GM19193 (cell line): ENCODE results near the gene MPHOSPH9.

Source experiments
- POLR2A ChIP-seq: IDR thresholded peaks from 4 replicates; pipeline ENCODE4 v1.6.1; 2011; ENCODE audit not compliant: insufficient read depth, insufficient read length; ENCODE audit errors: extremely low read depth

Gene MPHOSPH9

DNA sequence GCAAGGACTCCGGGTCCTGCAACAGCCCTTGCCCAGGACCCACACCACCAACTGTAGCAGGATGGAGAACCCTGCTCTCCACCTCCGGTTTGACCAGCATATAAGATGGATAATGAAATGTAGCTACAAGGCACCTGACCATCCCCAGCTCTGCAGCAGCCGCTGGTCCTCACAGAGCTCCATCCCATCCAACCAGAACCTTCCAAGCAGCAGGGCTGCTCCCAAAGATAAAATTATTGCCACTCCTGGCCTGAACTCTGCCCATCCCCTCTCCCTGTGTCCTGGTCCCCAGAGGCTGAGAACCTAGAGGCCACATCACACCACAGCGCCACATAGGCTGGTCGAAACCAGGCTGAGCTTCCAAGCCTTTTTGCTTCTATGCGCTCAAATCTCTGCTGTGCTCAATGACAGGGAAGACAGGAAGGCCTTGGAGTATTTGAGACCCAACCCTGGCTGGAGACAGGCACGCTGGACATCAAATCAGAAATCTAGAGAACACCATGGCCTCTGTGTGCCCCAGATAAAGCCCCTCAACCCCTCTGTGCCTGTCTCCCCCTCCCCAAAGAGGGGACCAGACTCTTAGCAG, 34.5 kb upstream of the MPHOSPH9 start:
- no peak for TF ChIP-seq POLR2A

DNA sequence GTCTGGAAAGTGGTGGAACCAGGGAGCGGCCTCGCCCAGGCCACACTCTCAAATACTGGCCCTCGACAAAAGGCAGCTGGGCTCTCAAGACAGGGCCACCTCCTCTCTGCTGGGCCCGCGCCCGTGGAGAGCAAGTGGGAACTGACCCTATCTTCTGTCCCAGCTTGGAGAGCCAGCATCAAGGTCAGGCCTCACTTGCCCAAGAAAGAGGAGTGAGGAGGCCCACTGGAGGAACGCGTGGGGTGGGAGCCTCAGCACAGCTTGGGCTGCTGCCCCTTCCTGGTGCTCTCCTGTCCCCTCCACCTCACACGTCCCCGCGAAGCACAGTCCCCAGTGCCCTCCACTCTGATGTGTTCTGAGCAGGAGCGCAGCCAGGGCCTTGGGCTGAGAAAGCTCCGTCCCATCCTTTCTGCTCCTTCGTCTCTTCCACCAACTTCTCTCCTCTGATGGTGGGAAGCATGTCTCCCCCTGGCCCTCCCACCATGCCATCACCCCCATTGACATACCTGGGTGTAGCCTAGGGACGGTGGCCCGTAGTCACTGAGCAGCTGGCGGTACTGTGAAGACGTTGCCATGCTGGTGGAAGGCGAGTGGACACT, 33.8 kb upstream of the MPHOSPH9 start:
- TF ChIP-seq POLR2A = no peak

DNA sequence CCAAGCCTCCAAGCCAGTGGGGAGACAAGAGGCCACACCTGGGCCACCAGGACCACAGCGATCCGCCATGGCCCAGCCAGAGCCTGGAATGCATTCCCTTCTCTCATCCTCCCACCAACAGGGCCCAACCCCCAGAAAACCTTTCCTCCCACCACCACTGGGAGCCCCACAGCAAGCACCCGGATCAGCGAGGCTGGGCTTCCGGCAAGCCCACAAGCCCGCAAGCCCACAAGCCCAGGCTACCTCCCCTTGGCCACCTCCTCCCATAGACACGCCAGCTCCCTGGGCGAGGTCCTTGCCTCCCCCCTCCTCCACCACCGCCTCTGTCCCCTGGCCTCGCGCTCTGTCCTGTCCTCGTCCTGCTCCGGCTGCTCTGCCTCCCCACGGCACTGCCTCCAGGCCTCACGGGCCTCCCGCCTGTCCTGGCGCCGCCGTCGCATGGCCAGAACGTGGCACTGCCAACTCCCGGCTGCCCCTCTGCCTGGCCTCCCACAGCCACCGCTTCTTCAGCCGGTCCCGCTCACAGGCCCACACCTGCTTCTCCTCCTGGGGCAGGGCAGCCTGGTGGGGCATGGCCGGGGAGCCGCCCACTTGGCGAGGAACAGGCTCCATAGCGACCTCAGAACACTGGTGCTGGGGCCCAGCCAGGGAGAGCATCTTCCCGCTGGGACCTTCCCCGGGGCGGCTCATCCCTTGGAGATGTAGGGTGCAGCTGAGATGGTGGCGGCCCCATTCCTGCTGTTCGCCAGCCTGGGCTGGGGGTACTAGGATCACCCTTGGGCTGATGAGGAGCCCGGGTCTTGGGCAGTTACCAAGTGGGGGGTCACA, 33.1 kb upstream of the MPHOSPH9 start:
- no peak for TF ChIP-seq POLR2A

DNA sequence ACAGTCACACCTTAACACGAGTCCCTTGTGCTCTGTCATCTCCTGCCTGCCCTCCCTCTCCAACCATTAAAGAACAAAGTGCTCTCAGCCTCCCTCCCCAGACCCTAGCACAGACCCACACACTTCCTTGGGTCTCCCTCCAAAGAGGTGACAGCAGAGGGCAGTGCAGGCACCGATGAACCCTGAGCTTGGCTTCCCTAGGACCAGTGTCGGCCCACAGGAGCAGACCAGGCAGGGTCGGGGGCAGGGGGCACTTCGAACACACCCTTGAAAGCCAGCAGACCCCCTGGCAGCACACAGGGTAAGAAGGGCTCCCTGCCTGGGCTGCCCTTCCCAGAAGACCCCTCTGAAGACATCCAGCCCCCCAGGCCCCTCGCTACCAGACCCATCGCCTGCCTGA, 31.7 kb upstream of the MPHOSPH9 start:
- no peak for TF ChIP-seq POLR2A

DNA sequence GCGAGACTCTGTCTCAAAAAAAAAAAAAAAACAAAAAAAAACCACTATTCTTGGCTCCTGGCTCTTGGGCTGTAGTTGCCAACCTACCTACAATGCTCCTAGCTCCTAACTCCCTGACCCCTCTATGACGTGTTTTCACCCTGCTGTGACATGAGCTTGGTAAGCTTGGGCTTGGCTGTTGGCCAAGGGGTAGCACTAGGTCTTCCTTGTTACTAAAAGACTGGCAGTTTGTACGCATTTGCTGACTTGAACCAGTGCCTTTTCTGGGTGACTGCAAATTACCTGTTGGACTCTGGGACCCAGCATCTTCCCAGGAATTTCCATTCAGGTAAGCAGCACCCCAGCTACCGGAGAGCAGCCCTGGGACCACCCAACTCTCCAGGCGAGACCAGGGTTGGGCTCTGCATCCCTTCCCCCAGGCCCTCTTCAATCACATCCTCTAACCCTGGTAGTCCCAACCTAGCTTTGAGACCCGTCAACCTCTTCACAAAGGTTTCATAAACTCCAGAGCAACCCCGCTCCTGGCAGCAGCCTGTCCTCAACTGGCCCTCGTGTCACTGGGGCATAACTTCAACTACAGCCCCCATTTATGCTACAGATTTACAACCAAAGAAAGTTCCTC, 30.4 kb upstream of the MPHOSPH9 start:
- TF ChIP-seq POLR2A = no peak

DNA sequence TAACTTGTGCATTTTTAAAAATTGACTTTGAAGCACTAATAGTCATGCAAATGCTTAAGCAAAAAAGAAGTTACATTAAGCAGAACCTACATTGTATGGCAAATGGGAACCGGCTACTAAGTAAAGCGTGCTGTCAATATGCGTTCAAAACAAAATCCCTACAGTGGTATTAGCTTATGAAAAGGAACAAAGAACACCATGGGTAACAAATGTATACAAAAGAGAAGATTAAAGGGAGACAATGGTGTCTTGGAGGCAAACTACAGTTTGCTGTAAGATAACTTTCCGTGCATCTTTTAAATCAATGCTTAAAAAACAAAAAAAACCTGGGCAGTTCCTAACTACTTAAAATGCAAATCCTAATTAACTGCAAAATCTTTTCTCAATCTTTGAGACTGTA, 28.3 kb upstream of the MPHOSPH9 start:
- TF ChIP-seq POLR2A = no peak

DNA sequence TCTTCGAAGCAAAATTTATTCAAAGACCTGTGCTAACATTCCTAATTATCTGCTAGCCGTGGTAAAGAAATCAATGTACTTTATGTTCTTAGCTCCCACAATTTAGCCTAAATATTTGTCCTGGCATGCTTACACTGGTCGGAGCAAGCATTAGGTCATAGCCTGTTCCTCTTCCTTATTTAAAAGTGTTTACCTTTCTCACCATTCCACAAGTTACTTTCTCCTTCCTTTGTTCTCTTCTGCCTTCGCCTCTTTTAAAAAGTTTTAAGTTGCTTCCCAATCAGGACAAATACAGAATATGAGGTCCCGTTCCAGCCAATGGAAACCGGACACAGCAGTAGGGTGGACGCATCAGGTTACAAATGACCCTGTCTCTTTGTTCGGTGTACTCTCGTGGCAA, 27.1 kb upstream of the MPHOSPH9 start:
- TF ChIP-seq POLR2A = no peak

DNA sequence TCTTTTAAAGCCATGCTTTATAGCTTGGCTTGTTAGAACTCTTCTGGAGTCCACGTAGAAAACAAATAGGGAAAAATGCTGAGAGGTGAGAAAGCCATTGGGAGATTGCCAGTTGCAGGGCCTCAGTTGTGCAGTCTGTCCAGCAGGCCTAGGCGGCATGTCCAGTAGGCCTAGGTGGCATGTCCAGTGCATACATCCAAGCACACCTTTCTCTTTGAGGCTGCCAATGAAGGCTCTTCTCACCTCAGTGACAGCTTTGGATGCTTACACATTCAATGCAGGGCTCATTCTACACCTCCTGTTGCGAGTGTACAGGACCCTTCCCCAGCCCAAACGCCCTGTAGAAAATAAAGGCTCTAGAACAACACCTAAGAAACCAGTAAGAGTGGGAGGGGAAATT, 25.7 kb upstream of the MPHOSPH9 start:
- TF ChIP-seq POLR2A = no peak

DNA sequence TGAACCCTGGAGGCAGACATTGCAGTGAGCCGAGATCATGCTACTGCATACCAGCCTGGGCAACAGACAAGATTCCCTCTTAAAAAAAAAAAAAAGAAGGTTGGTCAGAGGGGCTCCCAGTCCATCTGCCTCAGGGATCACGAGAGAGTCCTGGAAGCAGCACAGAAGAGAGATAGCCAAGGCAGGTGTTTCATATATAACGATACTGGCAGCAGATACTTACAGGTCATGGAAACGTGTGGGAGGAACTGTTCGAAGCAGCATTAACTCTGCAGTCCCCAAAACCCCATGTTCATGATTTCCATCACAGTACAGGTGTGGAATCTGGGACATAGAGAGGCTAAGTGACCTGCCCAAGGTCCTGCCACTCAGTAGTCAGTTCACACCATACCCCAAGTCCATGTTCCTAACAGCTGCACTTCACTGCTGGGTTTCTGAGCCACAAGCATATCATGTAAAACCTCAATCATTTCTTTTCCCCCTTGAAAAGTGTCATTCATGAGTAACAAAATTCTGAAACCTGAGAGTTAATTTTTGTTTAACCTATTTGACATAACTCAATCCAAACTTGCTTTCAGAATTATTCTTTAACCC, 22.0 kb upstream of the MPHOSPH9 start:
- no peak for TF ChIP-seq POLR2A

DNA sequence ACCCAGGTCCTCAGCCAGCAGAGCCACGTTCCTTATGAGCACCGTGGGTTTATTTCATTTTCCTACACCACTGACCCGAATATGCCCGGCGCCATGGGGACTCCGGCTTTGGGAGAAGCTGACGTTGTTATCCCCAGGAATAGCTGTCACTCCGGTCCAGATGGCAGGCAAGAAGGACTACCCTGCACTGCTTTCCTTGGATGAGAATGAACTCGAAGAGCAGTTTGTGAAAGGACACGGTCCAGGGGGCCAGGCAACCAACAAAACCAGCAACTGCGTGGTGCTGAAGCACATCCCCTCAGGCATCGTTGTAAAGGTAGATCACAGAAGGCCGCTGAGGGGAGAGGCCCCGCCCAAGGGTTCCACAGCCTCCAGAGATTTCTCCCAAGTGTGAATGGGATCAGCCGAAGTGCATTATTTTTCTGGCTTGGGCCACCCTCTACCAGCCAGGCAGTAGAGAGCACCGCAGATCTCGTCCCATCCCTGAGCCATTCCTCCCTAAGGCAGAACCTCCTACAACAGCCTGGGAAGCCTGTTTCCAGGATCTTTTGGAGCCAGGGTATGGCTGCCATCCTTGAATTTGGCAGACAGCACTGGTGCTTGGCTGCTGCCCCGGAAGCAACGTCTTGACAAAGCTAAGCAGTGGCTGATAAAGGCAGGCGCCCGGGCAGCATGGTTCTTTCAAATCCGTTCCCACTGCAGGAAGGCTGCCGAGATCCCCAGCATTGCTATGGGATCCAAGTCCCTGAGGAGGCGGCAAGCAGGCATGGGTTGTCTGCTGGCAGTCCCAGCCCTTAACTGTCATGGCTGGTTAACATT, 20.9 kb upstream of the MPHOSPH9 start:
- TF ChIP-seq POLR2A = no peak

DNA sequence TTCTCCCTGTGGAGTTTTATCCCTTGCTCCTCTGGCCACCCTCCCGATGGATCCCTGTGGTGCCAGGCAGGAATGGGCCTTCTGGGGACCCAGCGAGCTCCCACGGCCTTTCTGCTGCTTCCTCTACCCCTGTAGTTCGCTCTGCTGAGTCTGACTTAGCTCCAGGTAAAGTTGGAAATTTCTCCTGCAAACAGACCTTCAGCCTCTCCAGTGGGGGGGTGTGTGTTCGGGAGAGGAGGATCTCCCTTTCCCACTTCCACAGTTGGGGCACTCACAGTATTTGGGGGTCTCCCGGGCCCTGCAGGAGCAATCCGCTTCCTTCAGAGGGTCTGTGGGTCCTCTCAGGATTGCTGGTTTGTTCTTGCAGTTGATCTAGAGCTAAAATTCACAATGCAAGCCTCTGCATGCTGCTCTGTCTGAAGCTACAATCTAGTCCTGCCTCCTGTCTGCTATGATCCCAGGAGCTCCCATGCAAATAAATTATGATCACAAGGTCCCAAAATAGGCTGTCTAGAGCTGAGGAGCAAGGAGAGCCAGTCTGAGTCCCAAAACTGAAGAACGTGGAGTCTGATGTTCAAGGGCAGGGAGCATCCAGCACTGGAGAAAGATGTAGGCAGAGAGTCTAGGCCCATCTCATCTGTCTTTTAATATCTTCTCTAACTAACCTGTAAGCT, 18.6 kb upstream of the MPHOSPH9 start:
- TF ChIP-seq POLR2A = no peak

DNA sequence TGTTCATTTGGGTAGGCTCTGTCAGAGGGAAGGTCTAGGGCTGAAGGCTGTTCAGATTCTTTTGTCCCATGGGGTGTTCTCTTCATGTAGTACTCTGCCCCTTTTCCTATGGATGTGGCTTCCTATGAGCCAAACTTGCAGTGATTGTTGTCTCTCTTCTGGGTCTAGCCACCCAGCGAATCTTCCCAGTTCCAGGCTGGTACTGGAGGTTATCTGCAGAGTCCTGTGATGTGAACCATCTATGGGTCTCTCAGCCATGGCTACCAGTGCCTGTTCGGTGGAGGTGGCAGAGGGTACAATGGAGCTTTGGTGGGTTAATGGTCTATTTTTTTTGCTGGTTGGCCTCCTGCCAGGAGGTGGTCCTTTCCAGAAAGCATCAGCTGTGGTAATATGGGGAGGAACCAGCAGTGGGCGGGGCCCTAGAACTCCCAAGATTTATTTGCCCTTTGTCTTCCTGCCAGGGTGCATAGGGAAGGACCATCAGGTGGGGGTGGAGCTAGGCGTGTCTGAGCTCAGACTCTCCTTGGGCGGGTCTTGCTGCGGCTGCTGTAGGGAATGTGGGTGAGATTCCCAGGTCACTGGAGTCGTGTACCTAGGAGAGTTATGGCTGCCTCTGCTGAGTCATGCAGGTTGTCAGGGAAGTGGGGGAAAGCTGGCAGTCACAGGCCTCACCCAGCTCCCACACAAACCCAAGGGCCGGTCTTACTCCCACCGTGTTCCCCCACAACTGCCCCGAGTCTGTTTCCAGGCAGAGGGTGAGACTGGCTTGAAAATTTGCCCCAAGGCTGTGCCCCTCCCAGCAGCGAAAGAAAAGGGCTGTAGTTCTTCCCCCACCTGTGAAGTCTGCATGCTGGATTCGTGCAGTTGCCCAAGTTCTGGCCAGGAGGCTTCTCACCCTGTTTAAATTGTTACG, 17.8 kb upstream of the MPHOSPH9 start:
- TF ChIP-seq POLR2A = no peak

DNA sequence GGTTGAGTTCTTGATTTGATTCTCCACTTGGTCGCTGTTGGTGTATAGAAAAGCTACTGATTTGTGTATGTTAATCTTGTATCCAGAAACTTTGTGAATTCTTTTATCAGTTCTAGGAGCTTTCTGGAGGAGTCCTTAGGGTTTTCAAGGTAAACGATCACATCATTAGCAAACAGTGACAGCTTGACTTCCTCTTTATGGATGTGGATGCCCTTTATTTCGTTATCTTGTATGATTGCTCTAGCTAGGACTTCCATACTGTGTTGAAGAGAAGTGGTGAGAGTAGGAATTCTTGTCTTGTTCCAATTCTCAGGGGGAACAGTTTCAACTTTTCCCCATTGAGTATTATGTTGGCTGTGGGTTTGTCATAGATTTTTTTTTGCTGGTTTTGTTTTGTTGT, 12.7 kb upstream of the MPHOSPH9 start:
- TF ChIP-seq POLR2A = no peak
